PFSK-1 (cell line): Measurements from ENCODE around the gene SLC27A3.

Source experiments
- FOXP2 ChIP-seq: optimal IDR thresholded peaks from 2 replicates; pipeline ENCODE3; 2011; ENCODE audit warnings: borderline replicate concordance, control low read depth, inconsistent platforms; ENCODE audit not compliant: insufficient read depth; ENCODE audit errors: extremely low read length, extremely low read depth
- POLR2AphosphoS5 ChIP-seq: IDR thresholded peaks from 2 replicates; pipeline ENCODE4 v1.6.1; 2012; ENCODE audit warnings: low read depth, mild to moderate bottlenecking, control low read depth, low read length, moderate library complexity
- REST ChIP-seq, 2 experiments: IDR thresholded peaks; 2 replicates each; pipeline versions ENCODE4 v1.6.1 to v1.8.0; 2011 to 2012; ENCODE audit warnings: low read depth in 2 of 2, low read length in 2 of 2, control low read depth in 1 of 2, inconsistent platforms in 1 of 2, mild to moderate bottlenecking in 1 of 2, moderate library complexity in 1 of 2; ENCODE audit not compliant: insufficient read depth in 1 of 2
- SIN3A ChIP-seq: IDR thresholded peaks from 2 replicates; pipeline ENCODE4 v1.6.1; 2012; ENCODE audit warnings: mild to moderate bottlenecking, low read length, moderate library complexity, borderline replicate concordance; ENCODE audit not compliant: insufficient read depth
- TAF1 ChIP-seq: IDR thresholded peaks from 2 replicates; pipeline ENCODE4 v1.6.1; 2012; ENCODE audit warnings: low read length, control low read depth, borderline replicate concordance; ENCODE audit not compliant: insufficient read depth

Gene SLC27A3

GRCh38 chr1:153776845-153777370 lies 1.7 kb downstream of the SLC27A3 start:
- TF ChIP-seq SIN3A (no peak), TAF1 (no peak), FOXP2 (no peak), POLR2AphosphoS5 (no peak), REST (IDR thresholded peaks at IDR 0.05; ENCODE audit: insufficient read depth in 1 of 2, low read depth in 2 of 2, low read length in 2 of 2) (no peak)

- TF ChIP-seq POLR2AphosphoS5 (no peak), FOXP2 (no peak), REST (IDR thresholded peaks at IDR 0.05; ENCODE audit: insufficient read depth in 1 of 2, low read depth in 2 of 2, low read length in 2 of 2) (no peak), SIN3A (no peak), TAF1 (no peak)
These were observed 2.4 kb downstream of the SLC27A3 start for GRCh38 chr1:153777648-153778047.

DNA sequence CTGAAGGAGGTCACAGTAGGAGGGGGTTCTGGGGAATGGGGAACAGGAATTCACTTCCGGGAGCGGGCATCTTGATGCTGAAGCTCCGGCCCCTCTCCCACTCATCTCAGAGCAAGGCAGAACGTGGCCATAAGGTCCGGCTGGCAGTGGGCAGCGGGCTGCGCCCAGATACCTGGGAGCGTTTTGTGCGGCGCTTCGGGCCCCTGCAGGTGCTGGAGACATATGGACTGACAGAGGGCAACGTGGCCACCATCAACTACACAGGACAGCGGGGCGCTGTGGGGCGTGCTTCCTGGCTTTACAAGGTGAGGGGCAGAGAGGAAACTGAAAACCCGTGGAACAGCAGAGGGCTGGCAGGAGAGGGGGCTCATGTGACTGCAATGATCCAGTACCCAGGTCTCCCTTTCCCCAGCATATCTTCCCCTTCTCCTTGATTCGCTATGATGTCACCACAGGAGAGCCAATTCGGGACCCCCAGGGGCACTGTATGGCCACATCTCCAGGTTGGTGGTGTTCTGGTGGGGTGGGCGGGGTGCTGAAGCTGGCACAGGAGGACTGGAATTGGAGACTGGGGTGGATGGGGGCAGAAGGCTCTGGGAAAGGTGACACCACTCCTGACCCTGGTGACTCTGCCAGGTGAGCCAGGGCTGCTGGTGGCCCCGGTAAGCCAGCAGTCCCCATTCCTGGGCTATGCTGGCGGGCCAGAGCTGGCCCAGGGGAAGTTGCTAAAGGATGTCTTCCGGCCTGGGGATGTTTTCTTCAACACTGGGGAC lies 3.0 kb downstream of the SLC27A3 start:
- TF ChIP-seq TAF1 (no peak), SIN3A (no peak), FOXP2 (no peak)

DNA sequence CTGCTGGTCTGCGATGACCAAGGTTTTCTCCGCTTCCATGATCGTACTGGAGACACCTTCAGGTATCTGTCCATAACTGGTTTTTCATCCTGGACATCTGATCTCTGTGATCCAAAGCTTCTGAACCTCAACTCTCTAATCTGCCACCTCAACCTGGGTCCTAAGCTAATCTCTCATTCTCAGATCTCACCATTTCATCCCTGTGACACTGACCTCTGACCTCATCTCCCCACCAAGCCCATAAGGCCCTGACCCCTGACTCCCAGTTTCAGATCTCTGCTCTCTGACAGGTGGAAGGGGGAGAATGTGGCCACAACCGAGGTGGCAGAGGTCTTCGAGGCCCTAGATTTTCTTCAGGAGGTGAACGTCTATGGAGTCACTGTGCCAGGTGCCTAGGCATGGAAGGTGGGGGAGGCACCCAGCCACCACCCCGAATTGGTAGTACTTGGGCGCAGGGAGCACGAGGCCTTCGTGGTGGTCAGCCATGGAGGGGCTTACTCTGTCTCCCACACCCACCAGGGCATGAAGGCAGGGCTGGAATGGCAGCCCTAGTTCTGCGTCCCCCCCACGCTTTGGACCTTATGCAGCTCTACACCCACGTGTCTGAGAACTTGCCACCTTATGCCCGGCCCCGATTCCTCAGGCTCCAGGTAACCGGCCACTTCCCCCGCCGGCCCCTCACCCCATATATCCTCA lies 3.8 kb downstream of the SLC27A3 start:
- no peak for TF ChIP-seq FOXP2

GRCh38 chr1:153779781-153780541 lies 4.8 kb downstream of the SLC27A3 start:
- TF ChIP-seq REST (IDR thresholded peaks at IDR 0.05; ENCODE audit: insufficient read depth in 1 of 2, low read depth in 2 of 2, low read length in 2 of 2) (no peak), FOXP2 (no peak), POLR2AphosphoS5 (no peak), SIN3A (no peak), TAF1 (no peak)

DNA sequence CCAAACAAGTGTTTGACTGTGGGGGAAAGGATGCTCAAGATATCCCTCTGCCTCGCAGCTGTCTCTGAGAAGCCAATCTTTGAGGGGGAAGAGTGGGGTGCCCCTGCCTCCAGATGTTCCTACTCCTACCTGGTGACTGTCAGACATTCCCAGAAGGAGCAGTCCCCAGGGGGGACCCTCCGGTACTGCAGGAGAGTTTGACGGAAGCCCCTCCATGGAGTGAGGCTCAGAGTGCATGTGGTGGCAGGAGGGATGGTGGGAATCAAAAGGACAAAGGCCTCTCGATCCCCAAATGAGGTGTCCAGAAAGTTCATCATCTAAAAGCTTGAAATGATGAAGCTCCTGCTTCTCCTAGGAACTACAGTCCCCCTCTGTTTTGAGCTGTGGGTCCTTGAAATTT lies 5.3 kb downstream of the SLC27A3 start:
- TF ChIP-seq POLR2AphosphoS5 (no peak), TAF1 (no peak), FOXP2 (no peak), SIN3A (no peak), REST (IDR thresholded peaks at IDR 0.05; ENCODE audit: insufficient read depth in 1 of 2, low read depth in 2 of 2, low read length in 2 of 2) (no peak)
